Keratinocyte (primary cell): Measurements from ENCODE around the gene TMEM30A. TPM values are rescaled to one million over a fixed set of nuclear protein-coding genes. Genes with fewer than 3 reads are reported as not detected.

ENCODE experiments used
- DNase-seq: peaks from one replicate; pipeline ENCODE4 v3.0.0-alpha.2; 2011; ENCODE audit warnings: low read depth, missing footprints, low spot score
- FAIRE-seq: peaks from 2 replicates; lab custom pipeline; 2011; peaks lifted over from hg19 to GRCh38; lab: Jason Lieb, UNC
- H2AFZ ChIP-seq: 2 replicates; pipeline ENCODE4 v1.6.0; 2012; ENCODE audit warnings: low read length, control low read depth, inconsistent platforms; ENCODE audit not compliant: control insufficient read depth
- H3K27ac ChIP-seq: 2 replicates; pipeline ENCODE4 v1.5.1; 2011; ENCODE audit warnings: low read length; ENCODE audit not compliant: control insufficient read depth, insufficient read depth
- H3K27me3 ChIP-seq: 3 replicates; pipeline ENCODE4 v1.6.0; 2011; ENCODE audit warnings: low read length; ENCODE audit not compliant: control insufficient read depth, insufficient read depth; ENCODE audit errors: extremely low read depth
- H3K36me3 ChIP-seq, 2 experiments: 2 replicates in 1 of 2; 3 replicates in 1 of 2; pipeline ENCODE4 v1.5.1; 2011; ENCODE audit warnings: low read length in 2 of 2, mild to moderate bottlenecking in 1 of 2; ENCODE audit not compliant: control insufficient read depth in 2 of 2, insufficient read depth in 2 of 2; ENCODE audit errors: extremely low read depth in 1 of 2
- H3K4me1 ChIP-seq: 3 replicates; pipeline ENCODE4 v1.5.1; 2011; ENCODE audit warnings: low read length; ENCODE audit not compliant: control insufficient read depth, insufficient read depth; ENCODE audit errors: extremely low read depth
- H3K4me2 ChIP-seq: 3 replicates; pipeline ENCODE4 v1.6.0; 2011; ENCODE audit warnings: low read depth, low read length; ENCODE audit not compliant: control insufficient read depth, insufficient read depth; ENCODE audit errors: extremely low read depth
- H3K4me3 ChIP-seq, 3 experiments: fragments of 200-600 bp in 1 of 3; sonication (generic) in 1 of 3; 2 replicates in 2 of 3; 3 replicates in 1 of 3; pipeline ENCODE4 v1.5.1; 2011 to 2016; ENCODE audit warnings: low read length in 3 of 3, mild to moderate bottlenecking in 3 of 3, control low read depth in 2 of 3, inconsistent platforms in 1 of 3, low read depth in 1 of 3, mixed read lengths in 1 of 3, mixed run types in 1 of 3, moderate library complexity in 1 of 3; ENCODE audit not compliant: control insufficient read depth in 2 of 3, insufficient read depth in 2 of 3; ENCODE audit errors: extremely low read depth in 1 of 3
- H3K79me2 ChIP-seq: 2 replicates; pipeline ENCODE4 v1.6.0; 2012; ENCODE audit warnings: low read length; ENCODE audit not compliant: control insufficient read depth, insufficient read depth
- H3K9ac ChIP-seq: 3 replicates; pipeline ENCODE4 v1.6.0; 2011; ENCODE audit warnings: low read length; ENCODE audit not compliant: control insufficient read depth, insufficient read depth; ENCODE audit errors: extremely low read depth
- H3K9me1 ChIP-seq: 3 replicates; pipeline ENCODE4 v1.6.0; 2011; ENCODE audit warnings: low read length; ENCODE audit not compliant: control insufficient read depth, insufficient read depth; ENCODE audit errors: extremely low read depth
- H3K9me3 ChIP-seq: 2 replicates; pipeline ENCODE4 v1.5.1; 2012; ENCODE audit warnings: low read depth, low read length; ENCODE audit not compliant: control insufficient read depth
- H4K20me1 ChIP-seq: 3 replicates; pipeline ENCODE4 v1.6.0; 2011; ENCODE audit warnings: low read length; ENCODE audit not compliant: control insufficient read depth, insufficient read depth; ENCODE audit errors: extremely low read depth
- CTCF ChIP-seq, 3 experiments: IDR thresholded peaks in 1 of 3; conservative IDR thresholded peaks in 1 of 3; optimal IDR thresholded peaks in 1 of 3; 2 replicates in 2 of 3; 3 replicates in 1 of 3; pipeline versions ENCODE3 to v1.5.1; 2011; ENCODE audit warnings: low read length in 3 of 3, mild to moderate bottlenecking in 3 of 3, moderate library complexity in 2 of 3, control low read depth in 1 of 3, inconsistent platforms in 1 of 3; ENCODE audit not compliant: insufficient read depth in 2 of 3; ENCODE audit errors: extremely low read depth in 1 of 3
- EZH2 ChIP-seq: IDR thresholded peaks from one replicate; pipeline ENCODE4 v1.6.1; 2012; ENCODE audit warnings: inconsistent platforms, mild to moderate bottlenecking, low read length, moderate library complexity
- dilution Hi-C: fragments of 300-500 bp; cut with MboI; formaldehyde crosslinking; loops from one replicate; pipeline ENCODE4 v1.7.0; 2020; ENCODE audit warnings: low sequenced_read_pairs; ENCODE audit not compliant: extremely low pct_ligation_motif_present
- polyA minus RNA-seq, 3 experiments: library from RNA; depleted of rRNA, polyadenylated mRNA; stranded (reverse); fragments of >200 nt; gene quantifications; 1 replicate in 1 of 3; 2 replicates in 1 of 3; 3 replicates in 1 of 3; pipeline ENCODE4 v1.2.3, GENCODE V29; 2011
- polyA plus RNA-seq, 5 experiments: library from polyadenylated mRNA; depleted of rRNA in 3 of 5; stranded (reverse) in 3 of 5; stranded (forward) in 1 of 5; unstranded in 1 of 5; fragments of >200 nt; gene quantifications; 1 replicate in 1 of 5; 2 replicates in 3 of 5; 3 replicates in 1 of 5; pipeline versions ENCODE4 v1.2.1 to v1.2.3, GENCODE V29; 2011 to 2012; ENCODE audit warnings: missing spikeins in 2 of 5, low read depth in 1 of 5, low replicate concordance in 1 of 5

Gene TMEM30A
- polyA plus RNA-seq (22.0 to 50.2 TPM (median 25.2 TPM) in 3 replicates), polyA minus RNA-seq (11.6 to 71.3 TPM (median 32.7 TPM) in 3 replicates)
- polyA plus RNA-seq (2011; ENCODE audit: low read depth) = 25.3 TPM
- polyA plus RNA-seq (2011; cell fraction: cytosol; rRNA removed) = 10.1 and 17.1 TPM in 2 replicates
- 38.8 and 54.7 TPM in 2 replicates for polyA plus RNA-seq (2011; cell fraction: nucleus; rRNA removed)
- 52.2 and 52.6 TPM in 2 replicates for polyA plus RNA-seq (2012; ENCODE audit: low replicate concordance)
- 15.9 TPM for polyA minus RNA-seq (2011; cell fraction: cytosol; rRNA and poly(A)+ RNA removed)
- polyA minus RNA-seq (2011; cell fraction: nucleus; rRNA and poly(A)+ RNA removed) = 30.0 and 98.0 TPM in 2 replicates

- Histone ChIP-seq H3K4me1 (peaks cover 26% of the 10 kb centered on the region), H4K20me1 (no peaks in the 10 kb centered on the region)
These were observed at the start of gene TMEM30A for GRCh38 chr6:75284632-75285282. TSS of gene TMEM30A (minus strand) at chr6:75284792. CDS start at chr6:75284638, 154 bp downstream.

GRCh38 chr6:75333676-75334200, 49.1 kb upstream of the TMEM30A start:
- FAIRE-seq = no peak

More at GRCh38 chr6:75284632-75285282, at the start of gene TMEM30A:
- H3K79me2 ChIP-seq = peaks cover 47% of the 10 kb centered on the region
- H3K36me3 ChIP-seq = no peaks in the 10 kb centered on the region
- no peaks in the 10 kb centered on the region for H3K27me3 ChIP-seq
- H3K4me2 ChIP-seq = peak within 1 kb of the TSS; percentile 78
- peak within 1 kb of the TSS; percentile 83 for H3K27ac ChIP-seq
- DNase-seq = peak; percentile 94
- H3K9ac ChIP-seq = peak within 1 kb of the TSS; percentile 92
- TF ChIP-seq CTCF (optimal IDR thresholded peaks at IDR 0.05 in 1 of 3, IDR thresholded peaks at IDR 0.05 in 1 of 3, conservative IDR thresholded peaks at IDR 0.05 in 1 of 3; ENCODE audit: extremely low read depth in 1 of 3, insufficient read depth in 2 of 3, low read length in 3 of 3) (no peak), EZH2 (no peak)
- H3K4me3 ChIP-seq = peak within 1 kb of the TSS; percentile 85 to 98 (median 97)
- dilution Hi-C loops = no loop called here
- H3K9me3 ChIP-seq = no peaks in the 10 kb centered on the region
- FAIRE-seq = peak; percentile 100
- H3K9me1 ChIP-seq = no peaks in the 10 kb centered on the region
- H2AFZ ChIP-seq = peak within 1 kb of the TSS; percentile 93

More at GRCh38 chr6:75333676-75334200, 49.1 kb upstream of the TMEM30A start:
- Histone ChIP-seq H3K9ac (no peak overlapping the region), H3K9me1 (no peaks in the 10 kb centered on the region), H3K9me3 (no peaks in the 10 kb centered on the region), H3K4me3 (no peak overlapping the region), H3K27ac (no peak overlapping the region), H3K79me2 (no peaks in the 10 kb centered on the region), H3K4me1 (no peaks in the 10 kb centered on the region), H3K4me2 (no peak overlapping the region), H2AFZ (no peak overlapping the region), H3K36me3 (no peaks in the 10 kb centered on the region), H4K20me1 (no peaks in the 10 kb centered on the region), H3K27me3 (peaks cover 12% of the 10 kb centered on the region)
- dilution Hi-C loops = no loop called here
- DNase-seq = no peak
- TF ChIP-seq EZH2 (no peak), CTCF (optimal IDR thresholded peaks at IDR 0.05 in 1 of 3, IDR thresholded peaks at IDR 0.05 in 1 of 3, conservative IDR thresholded peaks at IDR 0.05 in 1 of 3; ENCODE audit: extremely low read depth in 1 of 3, insufficient read depth in 2 of 3, low read length in 3 of 3) (no peak)
